Endothelial cell of umbilical vein (primary cell): ENCODE measurements around the gene PLXNB2. TPM values are rescaled to one million over a fixed set of nuclear protein-coding genes. Genes with fewer than 3 reads are reported as not detected.

ENCODE experiments used
- BruUV-seq: library from RNA; stranded (reverse); fragments of 400-500 nt; replicated peaks from 2 replicates; lab custom pipeline; 2021; lab: Mats Ljungman, UMichigan
- CTCF ChIA-PET: fragments of 300-600, 350-600 bp; sonication (Branson Sonifier 250); formaldehyde crosslinking; loops from one replicate; lab custom pipeline; 2021; ENCODE audit warnings: antibody characterized with exemption, inconsistent platforms; lab: Charles Lee
- POLR2A ChIA-PET: fragments of 300-600, 350-600 bp; sonication (Branson Sonifier 250); formaldehyde crosslinking; loops from one replicate; lab custom pipeline; 2021; ENCODE audit warnings: antibody characterized with exemption, inconsistent platforms; lab: Charles Lee
- DNase-seq: peaks from one replicate; pipeline ENCODE4 v3.0.0-alpha.2; 2011; ENCODE audit warnings: low read depth, low spot score
- FAIRE-seq: peaks from 2 replicates; lab custom pipeline; 2011; peaks lifted over from hg19 to GRCh38; lab: Jason Lieb, UNC
- H2AFZ ChIP-seq: 2 replicates; pipeline ENCODE4 v1.6.0; 2012; ENCODE audit warnings: low read depth, low read length, control low read depth, inconsistent platforms
- H3K27ac ChIP-seq: 2 replicates; pipeline ENCODE4 v1.5.1; 2011; ENCODE audit warnings: low read depth, mild to moderate bottlenecking, control low read depth, low read length, moderate library complexity; ENCODE audit not compliant: insufficient read depth
- H3K27me3 ChIP-seq, 2 experiments: 2 replicates each; pipeline versions ENCODE4 v1.6.0 to v1.6.1; 2011; ENCODE audit warnings: low read length in 2 of 2, mixed read lengths in 1 of 2; ENCODE audit not compliant: control insufficient read depth in 2 of 2, insufficient read depth in 2 of 2
- H3K36me3 ChIP-seq, 2 experiments: 2 replicates in 1 of 2; 3 replicates in 1 of 2; pipeline ENCODE4 v1.5.1; 2011; ENCODE audit warnings: low read length in 2 of 2, mild to moderate bottlenecking in 1 of 2, moderate library complexity in 1 of 2; ENCODE audit not compliant: control insufficient read depth in 2 of 2, insufficient read depth in 2 of 2; ENCODE audit errors: extremely low read depth in 1 of 2
- H3K4me1 ChIP-seq: 3 replicates; pipeline ENCODE4 v1.5.1; 2011; ENCODE audit warnings: mild to moderate bottlenecking, low read length; ENCODE audit not compliant: control insufficient read depth, insufficient read depth; ENCODE audit errors: extremely low read depth
- H3K4me2 ChIP-seq: 2 replicates; pipeline ENCODE4 v1.6.1; 2011; ENCODE audit warnings: low read length, control low read depth, mixed read lengths; ENCODE audit not compliant: insufficient read depth
- H3K4me3 ChIP-seq, 3 experiments: fragments of 200-600 bp in 1 of 3; sonication (generic), shearing (Covaris generic) in 1 of 3; replicated peaks in 1 of 3; 2 replicates each; pipeline ENCODE4 v1.5.1; 2011 to 2016; ENCODE audit warnings: control low read depth in 3 of 3, low read length in 3 of 3, mild to moderate bottlenecking in 2 of 3, inconsistent platforms in 1 of 3, low read depth in 1 of 3, moderate library complexity in 1 of 3; ENCODE audit not compliant: insufficient read depth in 1 of 3
- H3K79me2 ChIP-seq: 2 replicates; pipeline ENCODE4 v1.6.0; 2012; ENCODE audit warnings: low read length, inconsistent platforms; ENCODE audit not compliant: control insufficient read depth, insufficient read depth
- H3K9ac ChIP-seq: replicated peaks from 2 replicates; pipeline ENCODE3; 2011; ENCODE audit warnings: low read length, control low read depth; ENCODE audit not compliant: insufficient read depth; ENCODE audit errors: extremely low read depth
- H3K9me1 ChIP-seq: replicated peaks from 3 replicates; pipeline ENCODE4 v1.6.0; 2011; ENCODE audit warnings: mild to moderate bottlenecking, low read length; ENCODE audit not compliant: control insufficient read depth, insufficient read depth; ENCODE audit errors: extremely low read depth
- H3K9me3 ChIP-seq: replicated peaks from 2 replicates; pipeline ENCODE4 v1.5.1; 2012; ENCODE audit warnings: low read length, inconsistent platforms; ENCODE audit not compliant: control insufficient read depth, insufficient read depth
- H4K20me1 ChIP-seq: replicated peaks from 2 replicates; pipeline ENCODE3; 2011; ENCODE audit warnings: mild to moderate bottlenecking, low read length; ENCODE audit not compliant: control insufficient read depth, insufficient read depth; ENCODE audit errors: extremely low read depth
- EZH2 ChIP-seq: IDR thresholded peaks from 2 replicates; pipeline ENCODE4 v1.6.1; 2012; ENCODE audit warnings: borderline replicate concordance, low read depth, mild to moderate bottlenecking, moderate library complexity, low read length, inconsistent platforms; ENCODE audit not compliant: severe bottlenecking
- FOS ChIP-seq: IDR thresholded peaks from 2 replicates; pipeline ENCODE4 v1.6.1; 2011; ENCODE audit warnings: mild to moderate bottlenecking, low read length, moderate library complexity, borderline replicate concordance; ENCODE audit not compliant: insufficient read depth
- GATA2 ChIP-seq: IDR thresholded peaks from 2 replicates; pipeline ENCODE4 v1.7.0; 2011; ENCODE audit warnings: low read depth, mild to moderate bottlenecking, moderate library complexity, mixed read lengths, low read length; ENCODE audit not compliant: insufficient read length, insufficient read depth
- JUN ChIP-seq: IDR thresholded peaks from 2 replicates; pipeline ENCODE4 v1.6.1; 2011; ENCODE audit warnings: borderline replicate concordance, low read depth; ENCODE audit not compliant: insufficient read length, insufficient read depth
- MYC ChIP-seq: IDR thresholded peaks from one replicate; pipeline ENCODE4 v1.6.1; 2011; ENCODE audit warnings: mild to moderate bottlenecking, low read depth, low read length
- POLR2A ChIP-seq: IDR thresholded peaks from 2 replicates; pipeline ENCODE4 v1.6.1; 2012; ENCODE audit warnings: low read depth, mild to moderate bottlenecking, control low read depth, low read length
- POLR2AphosphoS5 ChIP-seq: IDR thresholded peaks from 2 replicates; pipeline ENCODE4 v1.6.1; 2012; ENCODE audit warnings: low read depth, mild to moderate bottlenecking, control low read depth, low read length, moderate library complexity; ENCODE audit not compliant: insufficient read depth
- dilution Hi-C: fragments of 300-500 bp; cut with MboI; formaldehyde crosslinking; loops from one replicate; pipeline ENCODE4 v1.15.0; 2019; ENCODE audit warnings: low sequenced_read_pairs; ENCODE audit not compliant: extremely low pct_ligation_motif_present
- intact Hi-C: fragments of 100-400 bp; cut with micrococcal nuclease; formaldehyde crosslinking; loops from one replicate; pipeline ENCODE4 v1.10.0; 2022
- polyA plus RNA-seq, 4 experiments: library from polyadenylated mRNA; depleted of rRNA in 3 of 4; stranded (reverse) in 3 of 4; unstranded in 1 of 4; fragments of >200 nt; gene quantifications; 2 replicates each; pipeline versions ENCODE4 v1.2.1 to v1.2.3, GENCODE V29; 2011 to 2012; ENCODE audit warnings: missing spikeins in 1 of 4
- total RNA-seq: library from RNA; stranded (reverse); gene quantifications from 2 replicates; pipeline ENCODE4 v1.2.3, GENCODE V29; 2021
- TF ChIP-seq, protein P1 (sequence below), 2 donors: IDR thresholded peaks; 1 replicate in 1 of 2; 2 replicates in 1 of 2; pipeline ENCODE4 v1.5.1; 2011; ENCODE audit warnings: low read length in 2 of 2, mild to moderate bottlenecking in 2 of 2, moderate library complexity in 2 of 2, control low read depth in 1 of 2, inconsistent platforms in 1 of 2, low read depth in 1 of 2; ENCODE audit not compliant: insufficient read depth in 1 of 2; ENCODE audit errors: extremely low read depth in 1 of 2
- TF ChIP-seq, protein P2 (sequence below): IDR thresholded peaks from 2 replicates; pipeline ENCODE4 v1.6.1; 2011; ENCODE audit not compliant: insufficient read depth, insufficient read length

PLXNB2 gene
- total and polyA plus RNA-seq, 2 donors (not counting 3 experiments of a cell fraction or from before 2014, with no cell fraction given): 82.3 to 139 TPM

- no peaks in the 10 kb centered on the region for H3K9me3 ChIP-seq
- no peak overlapping the region for H3K9ac ChIP-seq
- H3K27me3 ChIP-seq: no peaks in the 10 kb centered on the region
- ChIA-PET CTCF (interaction anchor here (1.1 kb wide), 1 partner anchor 42 kb away, joined by 4 read pairs; no protein-coding TSS in a partner anchor), POLR2A (interaction anchor here (0.6 to 0.7 kb wide), 2 partner anchors 37 to 93 kb away, joined by 3 read pairs; no protein-coding TSS in a partner anchor)
- TF ChIP-seq POLR2AphosphoS5 (no peak), EZH2 (no peak), JUN (no peak), FOS (no peak), POLR2A (no peak), GATA2 (no peak), MYC (no peak)
- TF ChIP-seq, protein P1, sequence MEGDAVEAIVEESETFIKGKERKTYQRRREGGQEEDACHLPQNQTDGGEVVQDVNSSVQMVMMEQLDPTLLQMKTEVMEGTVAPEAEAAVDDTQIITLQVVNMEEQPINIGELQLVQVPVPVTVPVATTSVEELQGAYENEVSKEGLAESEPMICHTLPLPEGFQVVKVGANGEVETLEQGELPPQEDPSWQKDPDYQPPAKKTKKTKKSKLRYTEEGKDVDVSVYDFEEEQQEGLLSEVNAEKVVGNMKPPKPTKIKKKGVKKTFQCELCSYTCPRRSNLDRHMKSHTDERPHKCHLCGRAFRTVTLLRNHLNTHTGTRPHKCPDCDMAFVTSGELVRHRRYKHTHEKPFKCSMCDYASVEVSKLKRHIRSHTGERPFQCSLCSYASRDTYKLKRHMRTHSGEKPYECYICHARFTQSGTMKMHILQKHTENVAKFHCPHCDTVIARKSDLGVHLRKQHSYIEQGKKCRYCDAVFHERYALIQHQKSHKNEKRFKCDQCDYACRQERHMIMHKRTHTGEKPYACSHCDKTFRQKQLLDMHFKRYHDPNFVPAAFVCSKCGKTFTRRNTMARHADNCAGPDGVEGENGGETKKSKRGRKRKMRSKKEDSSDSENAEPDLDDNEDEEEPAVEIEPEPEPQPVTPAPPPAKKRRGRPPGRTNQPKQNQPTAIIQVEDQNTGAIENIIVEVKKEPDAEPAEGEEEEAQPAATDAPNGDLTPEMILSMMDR (IDR thresholded peaks at IDR 0.05; ENCODE audit: extremely low read depth in 1 of 2, insufficient read depth in 1 of 2, low read depth in 1 of 2, low read length in 2 of 2): no peak
- TF ChIP-seq, protein P2, sequence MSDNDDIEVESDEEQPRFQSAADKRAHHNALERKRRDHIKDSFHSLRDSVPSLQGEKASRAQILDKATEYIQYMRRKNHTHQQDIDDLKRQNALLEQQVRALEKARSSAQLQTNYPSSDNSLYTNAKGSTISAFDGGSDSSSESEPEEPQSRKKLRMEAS: no peak
- H2AFZ ChIP-seq: no peak overlapping the region
- no peaks in the 10 kb centered on the region for H4K20me1 ChIP-seq
- intact Hi-C loops: no loop called here
- peaks cover under 1 to 9% of the 10 kb centered on the region in 2 experiments for H3K36me3 ChIP-seq
- DNase-seq: no peak
- no peaks in the 10 kb centered on the region for H3K9me1 ChIP-seq
- H3K4me3 ChIP-seq: no peak overlapping the region
- H3K27ac ChIP-seq: no peak overlapping the region
- peaks cover 48% of the 10 kb centered on the region for H3K79me2 ChIP-seq
- no peak overlapping the region for H3K4me2 ChIP-seq
- no peak for FAIRE-seq
- dilution Hi-C loops: no loop called here
- BruUV-seq: no TSS peak
- no peaks in the 10 kb centered on the region for H3K4me1 ChIP-seq
Measured at GRCh38 chr22:50357222-50357621, 49.8 kb upstream of the PLXNB2 start.
